CD4-positive, alpha-beta T cell treated with Interferon alpha-2 for 1 hour (primary cell): ENCODE results near the gene ARHGAP26.
"Not testable (repeated sequence)": the region's sequence is repeated elsewhere in the genome, so short reads cannot be mapped to it uniquely, and the experiment has no call there.

Experiments used
- DNase-seq, 2 donors: peaks; one replicate each; pipeline ENCODE4 v3.0.0-alpha.2; 2020 to 2022

The ARHGAP26 gene

GRCh38 chr5:142970440-142971030 is 200.4 kb downstream of the ARHGAP26 start:
- DNase-seq = no peak

GRCh38 chr5:142971303-142972013 is 201.3 kb downstream of the ARHGAP26 start:
- no peak for DNase-seq

- no peak for DNase-seq
These were observed 201.9 kb downstream of the ARHGAP26 start for GRCh38 chr5:142972064-142972570.

GRCh38 chr5:142973932-142974331 is 203.8 kb downstream of the ARHGAP26 start:
- no peak for DNase-seq

- no peak for DNase-seq
These were observed 204.2 kb downstream of the ARHGAP26 start for GRCh38 chr5:142974409-142974808.

- peak in 1 of 2 donors; percentile 45 for DNase-seq
These were observed 206.7 kb downstream of the ARHGAP26 start for GRCh38 chr5:142976861-142977260.

- DNase-seq = peak; percentile 67 to 73
These were observed 207.3 kb downstream of the ARHGAP26 start for GRCh38 chr5:142977363-142978051.

GRCh38 chr5:142978252-142978651 is 208.1 kb downstream of the ARHGAP26 start:
- DNase-seq = no peak

GRCh38 chr5:142978726-142979125 is 208.5 kb downstream of the ARHGAP26 start:
- DNase-seq = no peak

- no peak for DNase-seq
These were observed 209.5 kb downstream of the ARHGAP26 start for GRCh38 chr5:142979636-142980035.

- DNase-seq = no peak
These were observed 211.3 kb downstream of the ARHGAP26 start for GRCh38 chr5:142981475-142981874.

- DNase-seq = no peak
These were observed 212.0 kb downstream of the ARHGAP26 start for GRCh38 chr5:142981886-142982820.

GRCh38 chr5:142982821-142983200 is 212.6 kb downstream of the ARHGAP26 start:
- DNase-seq = no peak

- DNase-seq = no peak
These were observed 213.8 kb downstream of the ARHGAP26 start for GRCh38 chr5:142984011-142984410.

- DNase-seq = no peak
These were observed 214.3 kb downstream of the ARHGAP26 start for GRCh38 chr5:142984525-142984924.

GRCh38 chr5:142989270-142989669 is 219.1 kb downstream of the ARHGAP26 start:
- not testable (repeated sequence) for DNase-seq

GRCh38 chr5:142990073-142990472 is 219.9 kb downstream of the ARHGAP26 start:
- not testable (repeated sequence) for DNase-seq

GRCh38 chr5:142994218-142994617 is 224.0 kb downstream of the ARHGAP26 start:
- DNase-seq = no peak

GRCh38 chr5:142995621-142996020 is 225.4 kb downstream of the ARHGAP26 start:
- not testable (repeated sequence) for DNase-seq

GRCh38 chr5:142997591-142997990 is 227.4 kb downstream of the ARHGAP26 start:
- no peak for DNase-seq

GRCh38 chr5:142998316-142999020 is 228.3 kb downstream of the ARHGAP26 start:
- DNase-seq = no peak

GRCh38 chr5:143000551-143000950 is 230.4 kb downstream of the ARHGAP26 start:
- not testable (repeated sequence) for DNase-seq
